Measurements from ENCODE around the gene GNAO1.

DNA sequence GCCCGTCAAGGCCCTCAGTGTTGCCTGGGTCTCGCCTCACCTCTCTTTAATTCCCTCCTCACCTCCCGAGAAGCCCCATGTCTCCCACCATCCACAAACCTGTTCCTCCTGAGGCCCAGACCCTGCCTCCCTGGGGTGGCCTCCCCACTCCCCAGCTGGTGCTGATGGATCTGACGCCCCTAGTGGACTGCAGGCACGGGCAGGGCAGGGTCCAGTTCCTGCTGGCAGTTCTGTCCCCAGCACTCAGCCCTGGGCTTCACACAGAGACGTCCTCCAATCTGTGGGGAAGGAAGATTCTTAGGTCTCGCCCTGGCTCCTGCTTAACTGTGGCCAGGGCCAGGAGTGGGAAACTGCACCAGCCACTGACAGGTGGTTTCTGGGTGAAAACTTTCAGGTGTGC lies 125.3 kb downstream of the GNAO1 start:
- TF ChIP-seq ZBTB7A (tag by site-specific recombination; IDR thresholded peaks at IDR 0.05; ENCODE audit: low read depth), result no peak
- TF ChIP-seq, protein P1, sequence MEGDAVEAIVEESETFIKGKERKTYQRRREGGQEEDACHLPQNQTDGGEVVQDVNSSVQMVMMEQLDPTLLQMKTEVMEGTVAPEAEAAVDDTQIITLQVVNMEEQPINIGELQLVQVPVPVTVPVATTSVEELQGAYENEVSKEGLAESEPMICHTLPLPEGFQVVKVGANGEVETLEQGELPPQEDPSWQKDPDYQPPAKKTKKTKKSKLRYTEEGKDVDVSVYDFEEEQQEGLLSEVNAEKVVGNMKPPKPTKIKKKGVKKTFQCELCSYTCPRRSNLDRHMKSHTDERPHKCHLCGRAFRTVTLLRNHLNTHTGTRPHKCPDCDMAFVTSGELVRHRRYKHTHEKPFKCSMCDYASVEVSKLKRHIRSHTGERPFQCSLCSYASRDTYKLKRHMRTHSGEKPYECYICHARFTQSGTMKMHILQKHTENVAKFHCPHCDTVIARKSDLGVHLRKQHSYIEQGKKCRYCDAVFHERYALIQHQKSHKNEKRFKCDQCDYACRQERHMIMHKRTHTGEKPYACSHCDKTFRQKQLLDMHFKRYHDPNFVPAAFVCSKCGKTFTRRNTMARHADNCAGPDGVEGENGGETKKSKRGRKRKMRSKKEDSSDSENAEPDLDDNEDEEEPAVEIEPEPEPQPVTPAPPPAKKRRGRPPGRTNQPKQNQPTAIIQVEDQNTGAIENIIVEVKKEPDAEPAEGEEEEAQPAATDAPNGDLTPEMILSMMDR (tag by site-specific recombination; IDR thresholded peaks at IDR 0.05), result no peak
- no peak for TF ChIP-seq KLF8 (tag by site-specific recombination; IDR thresholded peaks at IDR 0.05)
- no peak for TF ChIP-seq ZNF639 (tag by site-specific recombination; IDR thresholded peaks at IDR 0.05)
- TF ChIP-seq REST (tag by site-specific recombination; IDR thresholded peaks at IDR 0.05), result no peak

Measured in HEK293 (cell line).